ENCODE results near the gene SMAD5.

SMAD5 gene

GRCh38 chr5:136132557-136133221 is at the start of gene SMAD5:
TSS of gene SMAD5 (plus strand) at chr5:136132845. CDS start at chr5:136153761, 20,916 bp downstream.
- FAIRE-seq (peak; percentile 90), DNase-seq (ENCODE audit: extremely low spot score, insufficient read length, low read depth) (peak; percentile 99)

GRCh38 chr5:136084698-136085097 is 47.9 kb upstream of the SMAD5 start:
- DNase-seq (ENCODE audit: extremely low spot score, insufficient read length, low read depth): no peak
- no peak for FAIRE-seq

- DNase-seq (ENCODE audit: extremely low spot score, insufficient read length, low read depth) (no peak), FAIRE-seq (no peak)
Measured at GRCh38 chr5:136086783-136087566, 45.7 kb upstream of the SMAD5 start.

- no peak for DNase-seq (ENCODE audit: extremely low spot score, insufficient read length, low read depth)
- no peak for FAIRE-seq
Measured at GRCh38 chr5:136087961-136088871, 44.4 kb upstream of the SMAD5 start.

GRCh38 chr5:136089791-136090190 is 42.9 kb upstream of the SMAD5 start:
- FAIRE-seq: no peak
- DNase-seq (ENCODE audit: extremely low spot score, insufficient read length, low read depth): no peak

GRCh38 chr5:136090319-136090718 is 42.3 kb upstream of the SMAD5 start:
- FAIRE-seq (no peak), DNase-seq (ENCODE audit: extremely low spot score, insufficient read length, low read depth) (no peak)

GRCh38 chr5:136094189-136094912 is 38.3 kb upstream of the SMAD5 start:
- FAIRE-seq: no peak
- no peak for DNase-seq (ENCODE audit: extremely low spot score, insufficient read length, low read depth)

- DNase-seq (ENCODE audit: extremely low spot score, insufficient read length, low read depth): no peak
- FAIRE-seq: no peak
Measured at GRCh38 chr5:136094913-136095641, 37.6 kb upstream of the SMAD5 start.

- FAIRE-seq: no peak
Measured at GRCh38 chr5:136098176-136098575, 34.5 kb upstream of the SMAD5 start.

GRCh38 chr5:136099870-136100269 is 32.8 kb upstream of the SMAD5 start:
- FAIRE-seq: no peak
- no peak for DNase-seq (ENCODE audit: extremely low spot score, insufficient read length, low read depth)

More at GRCh38 chr5:136098176-136098575, 34.5 kb upstream of the SMAD5 start:
- no peak for DNase-seq (ENCODE audit: extremely low spot score, insufficient read length, low read depth)

GRCh38 chr5:136101884-136102283 is 30.8 kb upstream of the SMAD5 start:
- DNase-seq (ENCODE audit: extremely low spot score, insufficient read length, low read depth): no peak
- FAIRE-seq: no peak

- peak; percentile 56 for FAIRE-seq
- DNase-seq (ENCODE audit: extremely low spot score, insufficient read length, low read depth): no peak
Measured at GRCh38 chr5:136103118-136103517, 29.5 kb upstream of the SMAD5 start.

- FAIRE-seq (no peak), DNase-seq (ENCODE audit: extremely low spot score, insufficient read length, low read depth) (no peak)
Measured at GRCh38 chr5:136104306-136104965, 28.2 kb upstream of the SMAD5 start.

GRCh38 chr5:136106351-136107031 is 26.2 kb upstream of the SMAD5 start:
- no peak for DNase-seq (ENCODE audit: extremely low spot score, insufficient read length, low read depth)
- no peak for FAIRE-seq

- no peak for DNase-seq (ENCODE audit: extremely low spot score, insufficient read length, low read depth)
- FAIRE-seq: peak; percentile 35
Measured at GRCh38 chr5:136108180-136108611, 24.4 kb upstream of the SMAD5 start.

- FAIRE-seq (no peak), DNase-seq (ENCODE audit: extremely low spot score, insufficient read length, low read depth) (no peak)
Measured at GRCh38 chr5:136108766-136109165, 23.9 kb upstream of the SMAD5 start.

- no peak for DNase-seq (ENCODE audit: extremely low spot score, insufficient read length, low read depth)
- no peak for FAIRE-seq
Measured at GRCh38 chr5:136109453-136110135, 23.1 kb upstream of the SMAD5 start.
